HepG2 (cell line): ENCODE measurements around the gene BBC3. TPM values are rescaled to one million over a fixed set of nuclear protein-coding genes. Genes with fewer than 3 reads are reported as not detected.

Source experiments
- HOXA9 ChIP-seq: sonication (generic); formaldehyde crosslinking; IDR thresholded peaks from 2 replicates; pipeline ENCODE4 v1.8.1; 2022; ENCODE audit warnings: missing genetic modification reagents, mild to moderate bottlenecking, moderate library complexity, borderline replicate concordance
- KLF13 ChIP-seq: sonication (generic); formaldehyde crosslinking; IDR thresholded peaks from 2 replicates; pipeline ENCODE4 v1.4.0; 2020; ENCODE audit warnings: mild to moderate bottlenecking, missing genetic modification reagents
- MAFG ChIP-seq: sonication (generic); formaldehyde crosslinking; IDR thresholded peaks from 2 replicates; pipeline ENCODE4 v1.5.1; 2020; ENCODE audit warnings: mild to moderate bottlenecking, missing genetic modification reagents
- POLR2A ChIP-seq, 2 experiments: IDR thresholded peaks; 2 replicates each; pipeline ENCODE4 v1.6.1; 2011; ENCODE audit warnings: low read depth in 2 of 2, low read length in 2 of 2, mild to moderate bottlenecking in 1 of 2, moderate library complexity in 1 of 2; ENCODE audit not compliant: insufficient read depth in 1 of 2
- RBM39 ChIP-seq: fragments of 200-400 bp; formaldehyde crosslinking; IDR thresholded peaks from one replicate; pipeline ENCODE4 v1.6.1; 2018; ENCODE audit warnings: antibody characterized with exemption, mild to moderate bottlenecking, low read depth, low read length; ENCODE audit not compliant: poor library complexity, severe bottlenecking
- ZNF124 ChIP-seq: sonication (generic); formaldehyde crosslinking; IDR thresholded peaks from 2 replicates; pipeline ENCODE4 v1.4.0; 2020; ENCODE audit warnings: missing genetic modification reagents
- ZNF264 ChIP-seq: sonication (generic); formaldehyde crosslinking; IDR thresholded peaks from 2 replicates; pipeline ENCODE4 v1.4.0; 2020; ENCODE audit warnings: missing genetic modification reagents
- ZNF7 ChIP-seq: IDR thresholded peaks from 2 replicates; pipeline ENCODE4 v1.6.1; 2016; ENCODE audit warnings: missing biosample characterization, missing genetic modification reagents
- polyA plus RNA-seq, 8 experiments: library from polyadenylated mRNA; depleted of rRNA in 3 of 8; stranded (reverse) in 7 of 8; unstranded in 1 of 8; fragments of >200 nt; fragmentation: Illumina TruSeq in 4 of 8; extraction: Trizol in 4 of 8; gene quantifications; 2 replicates each; pipeline versions ENCODE4 v1.2.1 to v1.2.3, GENCODE V29; 2011 to 2016; ENCODE audit warnings: low read depth in 4 of 8, missing spikeins in 1 of 8, mixed read lengths in 1 of 8; ENCODE audit not compliant: insufficient read depth in 1 of 8
- total RNA-seq, 5 experiments: library from RNA; depleted of rRNA; stranded (reverse); fragments of >200 nt; fragmentation: Illumina TruSeq; extraction: Trizol; gene quantifications; 2 replicates each; pipeline ENCODE4 v1.2.3, GENCODE V29; 2016; ENCODE audit warnings: low read depth in 1 of 5
- TF ChIP-seq, protein P1 (sequence below): sonication (generic); formaldehyde crosslinking; conservative IDR thresholded peaks from 2 replicates; pipeline ENCODE4 v1.8.0; 2022; ENCODE audit warnings: low read depth, missing genetic modification reagents
- TF ChIP-seq, protein P2 (sequence below): sonication (generic); formaldehyde crosslinking; IDR thresholded peaks from 2 replicates; pipeline ENCODE4 v1.9.0; 2021; ENCODE audit warnings: mild to moderate bottlenecking, missing genetic modification reagents
- TF ChIP-seq, protein P3 (sequence below), 2 experiments: sonication (generic) in 1 of 2; formaldehyde crosslinking in 1 of 2; IDR thresholded peaks; 2 replicates each; pipeline versions ENCODE4 v1.5.1 to v1.6.1; 2011 to 2020; ENCODE audit warnings: borderline replicate concordance in 1 of 2, low read depth in 1 of 2, low read length in 1 of 2, mild to moderate bottlenecking in 1 of 2, missing genetic modification reagents in 1 of 2, moderate library complexity in 1 of 2
- TF ChIP-seq, protein P4 (sequence below): sonication (generic); formaldehyde crosslinking; conservative IDR thresholded peaks from 2 replicates; pipeline ENCODE4 v1.8.0; 2022; ENCODE audit warnings: mild to moderate bottlenecking, moderate library complexity, missing genetic modification reagents
- TF ChIP-seq, protein P5 (sequence below): sonication (generic); formaldehyde crosslinking; IDR thresholded peaks from 2 replicates; pipeline ENCODE4 v1.5.0; 2020; ENCODE audit warnings: mild to moderate bottlenecking, missing genetic modification reagents

BBC3 gene
- total and polyA plus RNA-seq, 2 of the 13 experiments (the other 11 are each of a cell fraction or from before 2014, with no cell fraction given): 6.1 to 8.8 TPM

DNA sequence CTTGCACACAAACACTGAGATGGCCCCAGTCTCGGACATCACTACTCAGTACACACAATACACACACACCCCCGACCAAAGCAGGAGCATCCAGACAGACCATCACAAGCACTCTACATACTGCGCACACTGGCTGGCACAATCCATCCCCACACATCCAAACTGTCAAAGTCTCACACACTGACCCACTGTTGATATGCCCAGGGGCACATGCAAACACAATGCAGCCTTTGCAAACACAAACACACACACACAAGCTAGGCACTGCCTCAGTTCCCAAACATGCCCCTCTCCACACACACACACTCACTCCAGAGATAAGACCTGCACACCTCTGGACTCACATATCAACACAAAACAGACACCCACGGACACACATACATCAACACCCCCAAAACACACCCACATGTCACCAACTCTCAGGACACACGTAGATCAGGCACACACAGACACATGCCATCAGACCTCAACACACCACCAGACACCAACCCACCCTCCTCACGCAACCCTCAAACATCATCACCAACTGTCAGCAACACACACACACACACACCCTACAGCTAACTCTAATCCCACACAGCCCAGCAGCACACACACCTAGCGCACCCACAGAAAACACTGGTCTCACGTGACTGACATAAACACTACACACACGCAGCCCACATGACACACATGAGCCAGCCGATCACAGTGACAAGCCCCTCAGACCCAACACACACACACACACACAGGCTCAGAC is 1.9 kb downstream of the BBC3 start (continued):
- TF ChIP-seq, protein P1, sequence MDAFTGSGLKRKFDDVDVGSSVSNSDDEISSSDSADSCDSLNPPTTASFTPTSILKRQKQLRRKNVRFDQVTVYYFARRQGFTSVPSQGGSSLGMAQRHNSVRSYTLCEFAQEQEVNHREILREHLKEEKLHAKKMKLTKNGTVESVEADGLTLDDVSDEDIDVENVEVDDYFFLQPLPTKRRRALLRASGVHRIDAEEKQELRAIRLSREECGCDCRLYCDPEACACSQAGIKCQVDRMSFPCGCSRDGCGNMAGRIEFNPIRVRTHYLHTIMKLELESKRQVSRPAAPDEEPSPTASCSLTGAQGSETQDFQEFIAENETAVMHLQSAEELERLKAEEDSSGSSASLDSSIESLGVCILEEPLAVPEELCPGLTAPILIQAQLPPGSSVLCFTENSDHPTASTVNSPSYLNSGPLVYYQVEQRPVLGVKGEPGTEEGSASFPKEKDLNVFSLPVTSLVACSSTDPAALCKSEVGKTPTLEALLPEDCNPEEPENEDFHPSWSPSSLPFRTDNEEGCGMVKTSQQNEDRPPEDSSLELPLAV: no peak
- TF ChIP-seq POLR2A (IDR thresholded peaks at IDR 0.05; ENCODE audit: insufficient read depth in 1 of 2, low read depth in 2 of 2, low read length in 2 of 2) (0 out of 4 replicates have a peak, but pooled peaks of 1 of the 2 experiments have one; percentile 12), ZNF124 (CRISPR knock-in tag) (no peak), ZNF7 (no peak), RBM39 (no peak), MAFG (CRISPR knock-in tag) (0 out of 2 replicates have a peak, but pooled peaks have one; percentile 4), ZNF264 (CRISPR knock-in tag) (no peak), KLF13 (no peak), HOXA9 (CRISPR knock-in tag) (no peak)
- TF ChIP-seq, protein P2, sequence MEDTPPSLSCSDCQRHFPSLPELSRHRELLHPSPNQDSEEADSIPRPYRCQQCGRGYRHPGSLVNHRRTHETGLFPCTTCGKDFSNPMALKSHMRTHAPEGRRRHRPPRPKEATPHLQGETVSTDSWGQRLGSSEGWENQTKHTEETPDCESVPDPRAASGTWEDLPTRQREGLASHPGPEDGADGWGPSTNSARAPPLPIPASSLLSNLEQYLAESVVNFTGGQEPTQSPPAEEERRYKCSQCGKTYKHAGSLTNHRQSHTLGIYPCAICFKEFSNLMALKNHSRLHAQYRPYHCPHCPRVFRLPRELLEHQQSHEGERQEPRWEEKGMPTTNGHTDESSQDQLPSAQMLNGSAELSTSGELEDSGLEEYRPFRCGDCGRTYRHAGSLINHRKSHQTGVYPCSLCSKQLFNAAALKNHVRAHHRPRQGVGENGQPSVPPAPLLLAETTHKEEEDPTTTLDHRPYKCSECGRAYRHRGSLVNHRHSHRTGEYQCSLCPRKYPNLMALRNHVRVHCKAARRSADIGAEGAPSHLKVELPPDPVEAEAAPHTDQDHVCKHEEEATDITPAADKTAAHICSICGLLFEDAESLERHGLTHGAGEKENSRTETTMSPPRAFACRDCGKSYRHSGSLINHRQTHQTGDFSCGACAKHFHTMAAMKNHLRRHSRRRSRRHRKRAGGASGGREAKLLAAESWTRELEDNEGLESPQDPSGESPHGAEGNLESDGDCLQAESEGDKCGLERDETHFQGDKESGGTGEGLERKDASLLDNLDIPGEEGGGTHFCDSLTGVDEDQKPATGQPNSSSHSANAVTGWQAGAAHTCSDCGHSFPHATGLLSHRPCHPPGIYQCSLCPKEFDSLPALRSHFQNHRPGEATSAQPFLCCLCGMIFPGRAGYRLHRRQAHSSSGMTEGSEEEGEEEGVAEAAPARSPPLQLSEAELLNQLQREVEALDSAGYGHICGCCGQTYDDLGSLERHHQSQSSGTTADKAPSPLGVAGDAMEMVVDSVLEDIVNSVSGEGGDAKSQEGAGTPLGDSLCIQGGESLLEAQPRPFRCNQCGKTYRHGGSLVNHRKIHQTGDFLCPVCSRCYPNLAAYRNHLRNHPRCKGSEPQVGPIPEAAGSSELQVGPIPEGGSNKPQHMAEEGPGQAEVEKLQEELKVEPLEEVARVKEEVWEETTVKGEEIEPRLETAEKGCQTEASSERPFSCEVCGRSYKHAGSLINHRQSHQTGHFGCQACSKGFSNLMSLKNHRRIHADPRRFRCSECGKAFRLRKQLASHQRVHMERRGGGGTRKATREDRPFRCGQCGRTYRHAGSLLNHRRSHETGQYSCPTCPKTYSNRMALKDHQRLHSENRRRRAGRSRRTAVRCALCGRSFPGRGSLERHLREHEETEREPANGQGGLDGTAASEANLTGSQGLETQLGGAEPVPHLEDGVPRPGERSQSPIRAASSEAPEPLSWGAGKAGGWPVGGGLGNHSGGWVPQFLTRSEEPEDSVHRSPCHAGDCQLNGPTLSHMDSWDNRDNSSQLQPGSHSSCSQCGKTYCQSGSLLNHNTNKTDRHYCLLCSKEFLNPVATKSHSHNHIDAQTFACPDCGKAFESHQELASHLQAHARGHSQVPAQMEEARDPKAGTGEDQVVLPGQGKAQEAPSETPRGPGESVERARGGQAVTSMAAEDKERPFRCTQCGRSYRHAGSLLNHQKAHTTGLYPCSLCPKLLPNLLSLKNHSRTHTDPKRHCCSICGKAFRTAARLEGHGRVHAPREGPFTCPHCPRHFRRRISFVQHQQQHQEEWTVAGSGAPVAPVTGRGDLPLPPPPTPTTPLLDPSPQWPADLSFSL (CRISPR knock-in tag): peak; percentile 97
- TF ChIP-seq, protein P3, sequence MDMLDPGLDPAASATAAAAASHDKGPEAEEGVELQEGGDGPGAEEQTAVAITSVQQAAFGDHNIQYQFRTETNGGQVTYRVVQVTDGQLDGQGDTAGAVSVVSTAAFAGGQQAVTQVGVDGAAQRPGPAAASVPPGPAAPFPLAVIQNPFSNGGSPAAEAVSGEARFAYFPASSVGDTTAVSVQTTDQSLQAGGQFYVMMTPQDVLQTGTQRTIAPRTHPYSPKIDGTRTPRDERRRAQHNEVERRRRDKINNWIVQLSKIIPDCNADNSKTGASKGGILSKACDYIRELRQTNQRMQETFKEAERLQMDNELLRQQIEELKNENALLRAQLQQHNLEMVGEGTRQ (IDR thresholded peaks at IDR 0.05; ENCODE audit: low read depth, low read length): peak; percentile 41
- TF ChIP-seq, protein P3 (CRISPR knock-in tag; IDR thresholded peaks at IDR 0.05; ENCODE audit: borderline replicate concordance): no peak
- TF ChIP-seq, protein P4, sequence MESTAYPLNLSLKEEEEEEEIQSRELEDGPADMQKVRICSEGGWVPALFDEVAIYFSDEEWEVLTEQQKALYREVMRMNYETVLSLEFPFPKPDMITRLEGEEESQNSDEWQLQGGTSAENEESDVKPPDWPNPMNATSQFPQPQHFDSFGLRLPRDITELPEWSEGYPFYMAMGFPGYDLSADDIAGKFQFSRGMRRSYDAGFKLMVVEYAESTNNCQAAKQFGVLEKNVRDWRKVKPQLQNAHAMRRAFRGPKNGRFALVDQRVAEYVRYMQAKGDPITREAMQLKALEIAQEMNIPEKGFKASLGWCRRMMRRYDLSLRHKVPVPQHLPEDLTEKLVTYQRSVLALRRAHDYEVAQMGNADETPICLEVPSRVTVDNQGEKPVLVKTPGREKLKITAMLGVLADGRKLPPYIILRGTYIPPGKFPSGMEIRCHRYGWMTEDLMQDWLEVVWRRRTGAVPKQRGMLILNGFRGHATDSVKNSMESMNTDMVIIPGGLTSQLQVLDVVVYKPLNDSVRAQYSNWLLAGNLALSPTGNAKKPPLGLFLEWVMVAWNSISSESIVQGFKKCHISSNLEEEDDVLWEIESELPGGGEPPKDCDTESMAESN (CRISPR knock-in tag): no peak
- TF ChIP-seq, protein P5, sequence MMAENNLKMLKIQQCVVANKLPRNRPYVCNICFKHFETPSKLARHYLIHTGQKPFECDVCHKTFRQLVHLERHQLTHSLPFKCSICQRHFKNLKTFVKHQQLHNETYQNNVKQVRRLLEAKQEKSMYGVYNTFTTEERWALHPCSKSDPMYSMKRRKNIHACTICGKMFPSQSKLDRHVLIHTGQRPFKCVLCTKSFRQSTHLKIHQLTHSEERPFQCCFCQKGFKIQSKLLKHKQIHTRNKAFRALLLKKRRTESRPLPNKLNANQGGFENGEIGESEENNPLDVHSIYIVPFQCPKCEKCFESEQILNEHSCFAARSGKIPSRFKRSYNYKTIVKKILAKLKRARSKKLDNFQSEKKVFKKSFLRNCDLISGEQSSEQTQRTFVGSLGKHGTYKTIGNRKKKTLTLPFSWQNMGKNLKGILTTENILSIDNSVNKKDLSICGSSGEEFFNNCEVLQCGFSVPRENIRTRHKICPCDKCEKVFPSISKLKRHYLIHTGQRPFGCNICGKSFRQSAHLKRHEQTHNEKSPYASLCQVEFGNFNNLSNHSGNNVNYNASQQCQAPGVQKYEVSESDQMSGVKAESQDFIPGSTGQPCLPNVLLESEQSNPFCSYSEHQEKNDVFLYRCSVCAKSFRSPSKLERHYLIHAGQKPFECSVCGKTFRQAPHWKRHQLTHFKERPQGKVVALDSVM (CRISPR knock-in tag): no peak
